WTC11 (cell line): ENCODE results near the gene KLHL11. TPM values are rescaled to one million over a fixed set of nuclear protein-coding genes. Genes with fewer than 3 reads are reported as not detected.

Experiments
- ATAC-seq: fragments of 200-7000 bp; cut with Tn5 transposase; 2 replicates; pipeline ENCODE4 v1.10.0; 2021; ENCODE audit warnings: mild to moderate bottlenecking, moderate library complexity
- CTCF ChIA-PET: fragments of 300-600 bp; sonication (Branson Sonifier 250); formaldehyde crosslinking; loops from one replicate; lab custom pipeline; 2021; ENCODE audit warnings: antibody characterized with exemption; lab: Charles Lee
- POLR2A ChIA-PET: fragments of 350-600 bp; sonication (Branson Sonifier 250); formaldehyde crosslinking; loops from one replicate; lab custom pipeline; 2021; ENCODE audit warnings: antibody characterized with exemption; lab: Charles Lee
- DNase-seq: peaks from one replicate; pipeline ENCODE4 v3.0.0; 2021; ENCODE audit warnings: low spot score
- H3K27ac Mint-ChIP-seq: 2 replicates; pipeline ENCODE4 v1.8.0; 2021; ENCODE audit warnings: mixed read lengths
- H3K27me3 Mint-ChIP-seq: 2 replicates; pipeline ENCODE4 v1.8.0; 2021; ENCODE audit warnings: low read depth, mild to moderate bottlenecking, moderate library complexity, mixed read lengths
- H3K36me3 Mint-ChIP-seq: 2 replicates; pipeline ENCODE4 v1.8.0; 2021; ENCODE audit warnings: mixed read lengths
- H3K4me1 Mint-ChIP-seq: 2 replicates; pipeline ENCODE4 v1.8.0; 2022; ENCODE audit warnings: mixed read lengths
- H3K4me3 Mint-ChIP-seq: 2 replicates; pipeline ENCODE4 v1.8.0; 2021; ENCODE audit warnings: mild to moderate bottlenecking, moderate library complexity, mixed read lengths
- H3K9me3 Mint-ChIP-seq: 2 replicates; pipeline ENCODE4 v1.8.0; 2021; ENCODE audit warnings: mixed read lengths
- ELF4 ChIP-seq: sonication (generic); formaldehyde crosslinking; IDR thresholded peaks from 2 replicates; pipeline ENCODE4 v1.8.1; 2022; ENCODE audit warnings: low read depth, mild to moderate bottlenecking, moderate library complexity, missing genetic modification reagents
- ESRRA ChIP-seq: sonication (generic); formaldehyde crosslinking; IDR thresholded peaks from 2 replicates; pipeline ENCODE4 v1.8.1; 2022; ENCODE audit warnings: mild to moderate bottlenecking, missing genetic modification reagents, borderline replicate concordance
- ETV6 ChIP-seq: sonication (generic); formaldehyde crosslinking; IDR thresholded peaks from 2 replicates; pipeline ENCODE4 v1.8.1; 2022; ENCODE audit warnings: mild to moderate bottlenecking, missing genetic modification reagents
- FOXK1 ChIP-seq: sonication (generic); formaldehyde crosslinking; IDR thresholded peaks from 2 replicates; pipeline ENCODE4 v1.8.0; 2022; ENCODE audit warnings: mild to moderate bottlenecking, moderate library complexity, missing genetic modification reagents
- GABPB1 ChIP-seq: sonication (generic); formaldehyde crosslinking; IDR thresholded peaks from 2 replicates; pipeline ENCODE4 v1.8.1; 2023; ENCODE audit warnings: mild to moderate bottlenecking, missing genetic modification reagents
- GTF2I ChIP-seq: fragments of 250-450 bp; sonication (Bioruptor Pico); conservative IDR thresholded peaks from 2 replicates; pipeline ENCODE4 v1.4.0; 2021; ENCODE audit warnings: mild to moderate bottlenecking
- KAT7 ChIP-seq: sonication (generic); formaldehyde crosslinking; IDR thresholded peaks from 2 replicates; pipeline ENCODE4 v1.8.1; 2023; ENCODE audit warnings: missing genetic modification reagents, mild to moderate bottlenecking, borderline replicate concordance
- NFYB ChIP-seq: sonication (generic); formaldehyde crosslinking; conservative IDR thresholded peaks from 2 replicates; pipeline ENCODE4 v1.8.0; 2022; ENCODE audit warnings: low read depth, missing genetic modification reagents
- RELA ChIP-seq: sonication (generic); formaldehyde crosslinking; IDR thresholded peaks from 2 replicates; pipeline ENCODE4 v1.8.1; 2022; ENCODE audit warnings: missing genetic modification reagents, mild to moderate bottlenecking, borderline replicate concordance
- SMAD3 ChIP-seq: sonication (generic); formaldehyde crosslinking; IDR thresholded peaks from 2 replicates; pipeline ENCODE4 v1.8.0; 2022; ENCODE audit warnings: missing genetic modification reagents, mild to moderate bottlenecking, borderline replicate concordance
- SMAD4 ChIP-seq: sonication (generic); formaldehyde crosslinking; IDR thresholded peaks from 2 replicates; pipeline ENCODE4 v1.8.0; 2022; ENCODE audit warnings: mild to moderate bottlenecking, missing genetic modification reagents
- TEAD1 ChIP-seq: sonication (generic); formaldehyde crosslinking; IDR thresholded peaks from 2 replicates; pipeline ENCODE4 v1.8.0; 2022; ENCODE audit warnings: mild to moderate bottlenecking, missing genetic modification reagents
- TEAD4 ChIP-seq: sonication (generic); formaldehyde crosslinking; IDR thresholded peaks from 2 replicates; pipeline ENCODE4 v1.8.0; 2022; ENCODE audit warnings: mild to moderate bottlenecking, missing genetic modification reagents
- ZNF671 ChIP-seq: fragments of 250-450 bp; sonication (Bioruptor Pico); IDR thresholded peaks from 2 replicates; pipeline ENCODE4 v1.8.0; 2021; ENCODE audit warnings: mild to moderate bottlenecking
- total RNA-seq: library from RNA; stranded (reverse); gene quantifications from 3 replicates; pipeline ENCODE4 v1.2.3, GENCODE V29; 2021
- TF ChIP-seq, protein P1 (sequence below): fragments of 200-600 bp; IDR thresholded peaks from 2 replicates; pipeline ENCODE4 v1.8.0; 2022; ENCODE audit warnings: antibody characterized with exemption
- TF ChIP-seq, protein P2 (sequence below): fragments of 250-450 bp; sonication (Bioruptor Pico); conservative IDR thresholded peaks from 2 replicates; pipeline ENCODE4 v1.9.0; 2021; ENCODE audit warnings: mild to moderate bottlenecking
- TF ChIP-seq, protein P3 (sequence below): sonication (generic); formaldehyde crosslinking; IDR thresholded peaks from 2 replicates; pipeline ENCODE4 v1.8.1; 2023; ENCODE audit warnings: mild to moderate bottlenecking, missing genetic modification reagents, moderate library complexity
- TF ChIP-seq, protein P4 (sequence below): sonication (generic); formaldehyde crosslinking; IDR thresholded peaks from 2 replicates; pipeline ENCODE4 v1.8.0; 2022; ENCODE audit warnings: mild to moderate bottlenecking, missing genetic modification reagents
- TF ChIP-seq, protein P5 (sequence below): fragments of 250-450 bp; sonication (Bioruptor Pico); IDR thresholded peaks from 2 replicates; pipeline ENCODE4 v1.9.0; 2021; ENCODE audit warnings: mild to moderate bottlenecking
- TF ChIP-seq, protein P6 (sequence below): sonication (generic); formaldehyde crosslinking; conservative IDR thresholded peaks from 2 replicates; pipeline ENCODE4 v1.8.1; 2023; ENCODE audit warnings: mild to moderate bottlenecking, low read depth, missing genetic modification reagents, moderate library complexity
- TF ChIP-seq, protein P7 (sequence below): fragments of 250-450 bp; sonication (Bioruptor Pico); IDR thresholded peaks from 2 replicates; pipeline ENCODE4 v1.9.0; 2021; ENCODE audit warnings: moderate library complexity, mild to moderate bottlenecking, inconsistent platforms, borderline replicate concordance
- TF ChIP-seq, protein P8 (sequence below): sonication (generic); formaldehyde crosslinking; conservative IDR thresholded peaks from 2 replicates; pipeline ENCODE4 v1.8.1; 2022; ENCODE audit warnings: mild to moderate bottlenecking, missing genetic modification reagents

KLHL11 gene
- total RNA-seq, 1 experiment from 2014 or later, result 15.0 TPM

DNA sequence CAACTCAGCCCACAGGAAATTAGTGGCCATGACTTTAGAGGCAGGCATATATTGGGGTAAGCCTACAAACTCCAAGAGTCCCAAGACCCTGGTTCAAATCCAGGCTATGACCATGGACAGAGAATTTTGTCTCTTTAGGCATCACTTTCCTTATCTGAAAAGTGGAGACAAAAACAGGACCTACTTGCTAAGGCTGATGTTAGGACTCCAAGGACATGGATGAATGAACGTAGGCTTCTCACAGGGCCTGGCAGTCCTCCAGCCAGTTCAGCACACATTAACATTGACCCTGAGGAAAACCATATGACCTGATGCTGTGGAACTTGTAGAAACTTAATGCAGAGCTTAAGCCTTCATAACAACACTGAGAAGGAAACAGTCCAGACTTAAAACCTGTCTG, 51.0 kb downstream of the KLHL11 start (continued):
- TF ChIP-seq, protein P1, sequence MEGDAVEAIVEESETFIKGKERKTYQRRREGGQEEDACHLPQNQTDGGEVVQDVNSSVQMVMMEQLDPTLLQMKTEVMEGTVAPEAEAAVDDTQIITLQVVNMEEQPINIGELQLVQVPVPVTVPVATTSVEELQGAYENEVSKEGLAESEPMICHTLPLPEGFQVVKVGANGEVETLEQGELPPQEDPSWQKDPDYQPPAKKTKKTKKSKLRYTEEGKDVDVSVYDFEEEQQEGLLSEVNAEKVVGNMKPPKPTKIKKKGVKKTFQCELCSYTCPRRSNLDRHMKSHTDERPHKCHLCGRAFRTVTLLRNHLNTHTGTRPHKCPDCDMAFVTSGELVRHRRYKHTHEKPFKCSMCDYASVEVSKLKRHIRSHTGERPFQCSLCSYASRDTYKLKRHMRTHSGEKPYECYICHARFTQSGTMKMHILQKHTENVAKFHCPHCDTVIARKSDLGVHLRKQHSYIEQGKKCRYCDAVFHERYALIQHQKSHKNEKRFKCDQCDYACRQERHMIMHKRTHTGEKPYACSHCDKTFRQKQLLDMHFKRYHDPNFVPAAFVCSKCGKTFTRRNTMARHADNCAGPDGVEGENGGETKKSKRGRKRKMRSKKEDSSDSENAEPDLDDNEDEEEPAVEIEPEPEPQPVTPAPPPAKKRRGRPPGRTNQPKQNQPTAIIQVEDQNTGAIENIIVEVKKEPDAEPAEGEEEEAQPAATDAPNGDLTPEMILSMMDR, result no peak
- TF ChIP-seq, protein P2, sequence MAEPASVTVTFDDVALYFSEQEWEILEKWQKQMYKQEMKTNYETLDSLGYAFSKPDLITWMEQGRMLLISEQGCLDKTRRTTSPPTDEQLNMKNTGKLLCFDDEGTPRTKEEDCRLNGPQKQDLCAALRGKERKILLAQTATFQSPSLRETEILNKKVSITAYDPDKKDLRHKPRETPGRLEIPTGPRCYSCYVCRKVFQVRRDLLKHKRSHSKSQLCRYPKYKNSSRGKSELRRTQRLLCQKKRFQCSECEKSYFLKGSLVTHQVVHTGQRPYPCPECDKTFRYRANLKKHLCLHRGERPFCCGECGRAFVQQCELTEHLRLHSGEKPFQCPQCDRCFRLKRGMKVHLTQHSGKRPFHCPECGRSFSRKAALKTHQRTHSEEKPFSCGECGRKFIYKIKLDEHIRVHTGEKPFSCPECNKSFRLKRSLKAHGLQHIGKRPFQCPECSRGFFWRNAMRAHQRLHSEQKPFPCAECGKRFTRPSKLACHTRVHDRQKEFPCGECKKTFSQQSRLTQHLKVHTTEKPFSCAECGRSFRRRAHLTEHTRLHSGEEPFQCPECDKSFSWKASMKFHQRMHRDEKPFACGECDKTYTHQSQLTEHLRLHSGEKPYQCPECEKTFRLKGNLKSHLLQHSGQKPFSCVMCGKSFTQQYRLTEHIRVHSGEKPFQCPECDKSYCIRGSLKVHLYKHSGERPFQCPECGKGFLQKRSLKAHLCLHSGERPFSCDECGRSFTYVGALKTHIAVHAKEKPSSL, result no peak

DNA sequence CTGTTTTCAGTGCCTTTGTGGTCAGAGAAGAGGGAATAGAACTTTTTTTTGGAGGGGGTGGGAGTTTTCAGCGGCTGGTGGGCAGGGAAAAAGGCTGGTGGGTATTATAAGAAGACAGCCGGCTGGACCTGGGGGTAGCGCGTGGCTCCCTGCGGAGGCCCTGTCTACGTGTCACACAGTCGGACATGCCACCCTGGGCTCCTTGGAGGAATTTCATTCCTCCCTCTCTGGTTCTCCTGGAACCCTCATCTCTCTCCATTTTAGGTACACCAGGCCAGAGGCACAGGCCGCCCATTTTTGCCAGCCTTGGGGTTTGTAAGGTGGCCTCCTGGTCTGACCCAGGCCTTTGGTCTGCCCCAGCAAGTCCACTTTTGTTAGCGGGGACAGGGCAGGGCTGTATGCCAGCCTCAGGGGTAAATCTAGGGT, 51.5 kb downstream of the KLHL11 start:
- TF ChIP-seq ESRRA (CRISPR knock-in tag) (no peak), ZNF671 (CRISPR knock-in tag) (no peak), SMAD3 (CRISPR knock-in tag) (no peak), GTF2I (no peak), KAT7 (CRISPR knock-in tag) (no peak), RELA (CRISPR knock-in tag) (no peak), ELF4 (CRISPR knock-in tag) (no peak), TEAD1 (CRISPR knock-in tag) (no peak), GABPB1 (CRISPR knock-in tag) (no peak), SMAD4 (no peak), TEAD4 (CRISPR knock-in tag) (no peak), FOXK1 (CRISPR knock-in tag) (no peak), NFYB (CRISPR knock-in tag) (no peak), ETV6 (CRISPR knock-in tag) (no peak)
- TF ChIP-seq, protein P3, sequence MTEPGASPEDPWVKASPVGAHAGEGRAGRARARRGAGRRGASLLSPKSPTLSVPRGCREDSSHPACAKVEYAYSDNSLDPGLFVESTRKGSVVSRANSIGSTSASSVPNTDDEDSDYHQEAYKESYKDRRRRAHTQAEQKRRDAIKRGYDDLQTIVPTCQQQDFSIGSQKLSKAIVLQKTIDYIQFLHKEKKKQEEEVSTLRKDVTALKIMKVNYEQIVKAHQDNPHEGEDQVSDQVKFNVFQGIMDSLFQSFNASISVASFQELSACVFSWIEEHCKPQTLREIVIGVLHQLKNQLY (CRISPR knock-in tag), result no peak
- TF ChIP-seq, protein P4, sequence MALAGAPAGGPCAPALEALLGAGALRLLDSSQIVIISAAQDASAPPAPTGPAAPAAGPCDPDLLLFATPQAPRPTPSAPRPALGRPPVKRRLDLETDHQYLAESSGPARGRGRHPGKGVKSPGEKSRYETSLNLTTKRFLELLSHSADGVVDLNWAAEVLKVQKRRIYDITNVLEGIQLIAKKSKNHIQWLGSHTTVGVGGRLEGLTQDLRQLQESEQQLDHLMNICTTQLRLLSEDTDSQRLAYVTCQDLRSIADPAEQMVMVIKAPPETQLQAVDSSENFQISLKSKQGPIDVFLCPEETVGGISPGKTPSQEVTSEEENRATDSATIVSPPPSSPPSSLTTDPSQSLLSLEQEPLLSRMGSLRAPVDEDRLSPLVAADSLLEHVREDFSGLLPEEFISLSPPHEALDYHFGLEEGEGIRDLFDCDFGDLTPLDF (CRISPR knock-in tag), result no peak
- TF ChIP-seq, protein P5, sequence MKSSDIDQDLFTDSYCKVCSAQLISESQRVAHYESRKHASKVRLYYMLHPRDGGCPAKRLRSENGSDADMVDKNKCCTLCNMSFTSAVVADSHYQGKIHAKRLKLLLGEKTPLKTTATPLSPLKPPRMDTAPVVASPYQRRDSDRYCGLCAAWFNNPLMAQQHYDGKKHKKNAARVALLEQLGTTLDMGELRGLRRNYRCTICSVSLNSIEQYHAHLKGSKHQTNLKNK (CRISPR knock-in tag), result no peak
- TF ChIP-seq, protein P6, sequence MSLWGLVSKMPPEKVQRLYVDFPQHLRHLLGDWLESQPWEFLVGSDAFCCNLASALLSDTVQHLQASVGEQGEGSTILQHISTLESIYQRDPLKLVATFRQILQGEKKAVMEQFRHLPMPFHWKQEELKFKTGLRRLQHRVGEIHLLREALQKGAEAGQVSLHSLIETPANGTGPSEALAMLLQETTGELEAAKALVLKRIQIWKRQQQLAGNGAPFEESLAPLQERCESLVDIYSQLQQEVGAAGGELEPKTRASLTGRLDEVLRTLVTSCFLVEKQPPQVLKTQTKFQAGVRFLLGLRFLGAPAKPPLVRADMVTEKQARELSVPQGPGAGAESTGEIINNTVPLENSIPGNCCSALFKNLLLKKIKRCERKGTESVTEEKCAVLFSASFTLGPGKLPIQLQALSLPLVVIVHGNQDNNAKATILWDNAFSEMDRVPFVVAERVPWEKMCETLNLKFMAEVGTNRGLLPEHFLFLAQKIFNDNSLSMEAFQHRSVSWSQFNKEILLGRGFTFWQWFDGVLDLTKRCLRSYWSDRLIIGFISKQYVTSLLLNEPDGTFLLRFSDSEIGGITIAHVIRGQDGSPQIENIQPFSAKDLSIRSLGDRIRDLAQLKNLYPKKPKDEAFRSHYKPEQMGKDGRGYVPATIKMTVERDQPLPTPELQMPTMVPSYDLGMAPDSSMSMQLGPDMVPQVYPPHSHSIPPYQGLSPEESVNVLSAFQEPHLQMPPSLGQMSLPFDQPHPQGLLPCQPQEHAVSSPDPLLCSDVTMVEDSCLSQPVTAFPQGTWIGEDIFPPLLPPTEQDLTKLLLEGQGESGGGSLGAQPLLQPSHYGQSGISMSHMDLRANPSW (CRISPR knock-in tag), result no peak
- TF ChIP-seq, protein P7, sequence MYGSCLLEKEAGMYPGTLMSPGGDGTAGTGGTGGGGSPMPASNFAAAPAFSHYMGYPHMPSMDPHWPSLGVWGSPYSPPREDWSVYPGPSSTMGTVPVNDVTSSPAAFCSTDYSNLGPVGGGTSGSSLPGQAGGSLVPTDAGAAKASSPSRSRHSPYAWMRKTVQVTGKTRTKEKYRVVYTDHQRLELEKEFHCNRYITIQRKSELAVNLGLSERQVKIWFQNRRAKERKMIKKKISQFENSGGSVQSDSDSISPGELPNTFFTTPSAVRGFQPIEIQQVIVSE (CRISPR knock-in tag), result no peak
- TF ChIP-seq, protein P8, sequence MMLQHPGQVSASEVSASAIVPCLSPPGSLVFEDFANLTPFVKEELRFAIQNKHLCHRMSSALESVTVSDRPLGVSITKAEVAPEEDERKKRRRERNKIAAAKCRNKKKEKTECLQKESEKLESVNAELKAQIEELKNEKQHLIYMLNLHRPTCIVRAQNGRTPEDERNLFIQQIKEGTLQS (CRISPR knock-in tag), result no peak
- TF ChIP-seq, all 79 proteins: peak for 0
- Mint-ChIP-seq H3K27me3 (peaks cover 7% of the 10 kb centered on the region), H3K4me3 (peak overlapping the region; percentile 98), H3K9me3 (no peaks in the 10 kb centered on the region), H3K4me1 (peaks cover 32% of the 10 kb centered on the region), H3K36me3 (peaks cover 22% of the 10 kb centered on the region), H3K27ac (peak overlapping the region; percentile 60; the same call in 1 of the 2 replicates)
- ChIA-PET CTCF (interaction anchor here (1.5 to 4.6 kb wide), 3 partner anchors 12 to 76 kb away, joined by 5 to 91 read pairs (median 46); partner anchors contain the start of gene JUP), POLR2A (interaction anchor here (4.3 kb wide), 1 partner anchor 29 kb away, joined by 62 read pairs; the partner anchor contains the start of gene JUP)
- DNase-seq, result no peak
- no peak for ATAC-seq
